Natural killer cell (primary cell): ENCODE results near the gene MARCHF10. TPM values are rescaled to one million over a fixed set of nuclear protein-coding genes. Genes with fewer than 3 reads are reported as not detected.
"Not testable (repeated sequence)": the region's sequence is repeated elsewhere in the genome, so short reads cannot be mapped to it uniquely, and the experiment has no call there.

Experiments
- ATAC-seq, 3 donors: fragments of 150-1000 bp in 2 of 3; fragments of 200-7000 bp in 1 of 3; cut with Tn5 transposase; 1 replicate in 1 of 3; 2 replicates in 2 of 3; pipeline ENCODE4 v1.10.0; 2021; ENCODE audit warnings: mild to moderate bottlenecking in 2 of 3, moderate library complexity in 2 of 3
- DNase-seq, 2 donors: peaks; one replicate each; pipeline versions ENCODE4 v3.0.0 to v3.0.0-alpha.2; 2013 to 2021; ENCODE audit warnings: mixed read lengths in 1 of 2
- H3K27ac ChIP-seq: one replicate; pipeline ENCODE4 v1.5.1; 2013; ENCODE audit warnings: mild to moderate bottlenecking, low read length
- H3K27me3 ChIP-seq: one replicate; pipeline ENCODE4 v1.6.1; 2013; ENCODE audit warnings: low read length; ENCODE audit not compliant: control insufficient read depth, insufficient read depth
- H3K36me3 ChIP-seq: one replicate; pipeline ENCODE4 v1.6.1; 2013; ENCODE audit warnings: low read length; ENCODE audit not compliant: control insufficient read depth, insufficient read depth
- H3K4me1 ChIP-seq: one replicate; pipeline ENCODE4 v1.6.1; 2013; ENCODE audit warnings: low read length; ENCODE audit not compliant: control insufficient read depth, insufficient read depth
- H3K4me3 ChIP-seq: one replicate; pipeline ENCODE4 v1.5.1; 2013; ENCODE audit warnings: low read length
- H3K9me3 ChIP-seq: one replicate; pipeline ENCODE4 v1.6.1; 2013; ENCODE audit warnings: low read length; ENCODE audit not compliant: control insufficient read depth, insufficient read depth
- H3K27ac Mint-ChIP-seq, 2 donors: one replicate each; pipeline ENCODE4 v1.8.0; 2022; ENCODE audit warnings: mild to moderate bottlenecking in 2 of 2, mixed read lengths in 2 of 2, moderate library complexity in 1 of 2
- H3K27me3 Mint-ChIP-seq, 2 donors: one replicate each; pipeline ENCODE4 v1.8.0; 2022; ENCODE audit warnings: low read depth in 2 of 2, mixed read lengths in 2 of 2
- H3K36me3 Mint-ChIP-seq: one replicate; pipeline ENCODE4 v1.8.0; 2022; ENCODE audit warnings: mixed read lengths
- H3K4me1 Mint-ChIP-seq, 2 donors: one replicate each; pipeline ENCODE4 v1.8.0; 2022; ENCODE audit warnings: mixed read lengths in 2 of 2
- H3K4me3 Mint-ChIP-seq: one replicate; pipeline ENCODE4 v1.8.0; 2022; ENCODE audit warnings: mild to moderate bottlenecking, moderate library complexity, mixed read lengths
- H3K9me3 Mint-ChIP-seq, 2 donors: one replicate each; pipeline ENCODE4 v1.8.0; 2022; ENCODE audit warnings: mixed read lengths in 2 of 2
- CTCF ChIP-seq: fragments of 200-600 bp; IDR thresholded peaks from one replicate; pipeline ENCODE4 v1.8.0; 2022; ENCODE audit warnings: antibody characterized with exemption
- WGBS: methylation state at CpG from one replicate; pipeline ENCODE4 v1.1.7; 2013; ENCODE audit warnings: missing lambda C conversion rate; ENCODE audit not compliant: insufficient coverage; 5-methylcytosine and 5-hydroxymethylcytosine counted together
- intact Hi-C: fragments of 100-400 bp; cut with micrococcal nuclease; formaldehyde crosslinking; loops from one replicate; pipeline ENCODE4 v1.14.2; 2022
- total RNA-seq, 4 donors: library from RNA; stranded (reverse); fragments of 120-200 nt in 1 of 4; gene quantifications; one replicate each; pipeline versions ENCODE4 v1.2.3 to v1.2.4, GENCODE V29; 2013 to 2022

Gene MARCHF10
- total RNA-seq, 3 donors from 2014 or later (not counting 1 experiment from before 2014, with no cell fraction given) = 0.35 to 1.2 (median 0.40) TPM

DNA sequence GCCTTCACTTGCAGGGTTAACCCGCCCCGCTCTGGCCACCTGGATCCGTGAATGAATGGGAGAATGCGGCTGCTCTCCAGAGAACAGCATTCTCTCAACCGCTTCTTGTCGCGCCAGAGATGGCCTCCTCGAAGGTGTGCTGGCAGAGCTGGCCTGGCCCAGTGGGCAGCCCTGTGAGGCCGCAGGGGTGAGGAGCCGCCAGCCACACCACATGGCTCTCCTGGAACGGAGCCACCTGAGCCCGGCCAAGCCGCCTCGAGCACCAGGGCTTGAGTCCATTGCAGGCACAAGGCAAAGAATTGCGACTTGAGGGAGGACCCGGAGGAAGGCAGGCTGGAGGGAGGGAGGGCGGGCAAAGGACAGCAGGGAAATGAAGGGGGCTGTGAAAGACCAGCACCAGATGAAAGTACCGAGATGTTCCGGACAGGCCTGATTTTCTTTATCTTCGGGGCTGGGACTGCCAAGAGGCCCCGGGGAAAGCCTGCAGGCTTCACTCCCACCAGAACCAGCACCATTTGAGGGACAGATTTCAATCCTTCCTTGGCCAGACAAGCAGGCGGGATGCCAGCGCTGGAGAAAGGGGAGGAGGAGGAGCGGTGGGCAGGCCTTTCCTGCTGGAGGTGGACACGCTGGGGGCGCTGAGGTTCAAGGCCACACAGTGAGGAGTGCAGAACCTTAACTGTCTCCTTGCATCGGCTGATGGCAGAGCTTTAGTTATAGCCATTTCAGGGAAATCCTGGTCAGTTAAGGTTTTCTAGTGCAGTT lies 111.2 kb downstream of the MARCHF10 start:
- no peaks in the 10 kb centered on the region for H3K36me3 Mint-ChIP-seq
- Histone ChIP-seq H3K27me3 (no peaks in the 10 kb centered on the region), H3K36me3 (no peaks in the 10 kb centered on the region), H3K9me3 (no peaks in the 10 kb centered on the region), H3K4me1 (no peaks in the 10 kb centered on the region), H3K4me3 (no peak overlapping the region), H3K27ac (no peak overlapping the region)
- no peak for TF ChIP-seq CTCF
- no peak for DNase-seq
- no peaks in the 10 kb centered on the region for H3K9me3 Mint-ChIP-seq
- no peaks in the 10 kb centered on the region for H3K4me1 Mint-ChIP-seq
- no peak for ATAC-seq
- H3K4me3 Mint-ChIP-seq = no peak overlapping the region
- 94% methylated on average over 27 of the region's 27 CpGs for WGBS
- peaks cover 0 to 2% of the 10 kb centered on the region in 2 donors for H3K27me3 Mint-ChIP-seq
- intact Hi-C loops = no loop called here
- no peak overlapping the region for H3K27ac Mint-ChIP-seq

DNA sequence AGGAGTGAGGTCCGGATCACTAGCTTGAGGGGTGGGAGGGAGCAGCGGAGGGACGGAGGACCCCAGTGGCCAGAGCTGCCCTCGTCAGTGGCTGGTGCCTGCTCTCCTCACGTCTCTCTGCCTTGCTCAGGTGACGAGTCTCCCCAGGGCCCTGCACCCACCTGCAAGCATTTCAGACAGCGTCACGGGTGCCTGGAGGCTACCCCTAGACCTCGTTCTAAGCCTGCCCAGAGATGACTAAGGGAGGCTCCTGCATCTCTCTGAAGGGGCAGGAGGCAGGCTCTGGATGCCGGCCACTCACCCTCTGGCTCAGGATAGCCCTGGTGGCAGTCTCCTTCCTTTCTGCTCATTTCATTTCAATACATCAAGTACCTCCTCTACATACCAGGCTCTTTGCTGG lies 111.9 kb downstream of the MARCHF10 start:
- no peaks in the 10 kb centered on the region for H3K4me1 Mint-ChIP-seq
- H3K4me3 ChIP-seq = no peak overlapping the region
- no peaks in the 10 kb centered on the region for H3K9me3 ChIP-seq
- DNase-seq (no peak), ATAC-seq (no peak)
- TF ChIP-seq CTCF = no peak
- H3K27ac Mint-ChIP-seq = no peak overlapping the region
- intact Hi-C loops = no loop called here
- WGBS = 80% methylated on average over 10 of the region's 10 CpGs
- H3K4me3 Mint-ChIP-seq = no peak overlapping the region
- H3K27ac ChIP-seq = no peak overlapping the region
- no peaks in the 10 kb centered on the region for H3K27me3 ChIP-seq
- no peaks in the 10 kb centered on the region for H3K9me3 Mint-ChIP-seq
- no peaks in the 10 kb centered on the region for H3K36me3 ChIP-seq
- peaks cover 0 to 2% of the 10 kb centered on the region in 2 donors for H3K27me3 Mint-ChIP-seq
- no peaks in the 10 kb centered on the region for H3K4me1 ChIP-seq
- no peaks in the 10 kb centered on the region for H3K36me3 Mint-ChIP-seq

DNA sequence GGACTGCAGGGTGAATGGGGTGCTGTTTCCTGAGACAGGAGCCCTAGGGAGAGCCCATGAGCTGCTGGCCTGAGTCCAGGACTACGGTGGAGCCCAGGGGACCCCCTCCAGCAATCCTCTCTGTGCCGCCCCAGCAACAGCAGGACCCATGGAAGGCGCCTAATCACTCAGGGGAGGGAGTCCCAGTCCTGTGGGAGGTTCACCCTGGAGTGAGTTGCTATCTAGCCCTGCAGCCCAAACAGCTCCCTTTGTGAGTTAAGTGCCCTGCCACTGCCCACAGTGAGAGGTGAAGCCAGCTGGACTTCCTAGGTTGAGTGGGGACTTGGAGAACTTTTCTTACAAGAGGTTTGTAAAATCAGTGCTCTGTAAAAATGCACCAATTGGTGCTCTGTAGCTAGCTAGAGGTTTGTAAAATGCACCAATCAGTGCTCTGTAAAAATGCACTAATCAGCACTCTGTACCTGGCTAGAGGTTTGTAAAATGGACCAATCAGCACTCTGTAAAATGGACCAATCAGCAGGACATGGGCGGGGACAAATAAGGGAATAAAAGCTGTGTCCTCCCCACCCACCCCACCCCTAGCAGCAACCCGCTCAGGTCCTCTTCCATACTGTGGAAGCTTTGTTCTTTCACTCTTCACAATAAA lies 112.9 kb downstream of the MARCHF10 start:
- intact Hi-C loops, H3K9me3 Mint-ChIP-seq, H3K27ac ChIP-seq, H3K36me3 Mint-ChIP-seq, H3K36me3 ChIP-seq, H3K4me3 ChIP-seq, ATAC-seq, H3K27me3 ChIP-seq, H3K4me1 ChIP-seq, H3K4me1 Mint-ChIP-seq, H3K27me3 Mint-ChIP-seq, DNase-seq, H3K27ac Mint-ChIP-seq, H3K4me3 Mint-ChIP-seq, H3K9me3 ChIP-seq: not testable (repeated sequence)
- 84% methylated on average over 5 of the region's 5 CpGs for WGBS

- DNase-seq (no peak), ATAC-seq (no peak)
- Mint-ChIP-seq H3K9me3 (no peaks in the 10 kb centered on the region), H3K4me1 (no peaks in the 10 kb centered on the region), H3K27me3 (no peaks in the 10 kb centered on the region), H3K36me3 (no peaks in the 10 kb centered on the region), H3K27ac (no peak overlapping the region), H3K4me3 (no peak overlapping the region)
- Histone ChIP-seq H3K27me3 (no peaks in the 10 kb centered on the region), H3K9me3 (no peaks in the 10 kb centered on the region), H3K27ac (no peak overlapping the region), H3K36me3 (no peaks in the 10 kb centered on the region), H3K4me1 (no peaks in the 10 kb centered on the region), H3K4me3 (no peak overlapping the region)
- TF ChIP-seq CTCF = no peak
- WGBS = 90% methylated on average over 19 of the region's 19 CpGs
- intact Hi-C loops = no loop called here
Observed at GRCh38 chr17:62693616-62694409, 114.3 kb downstream of the MARCHF10 start.
